ENCODE data around the gene TTBK2.

TTBK2 gene

GRCh38 chr15:42784705-42785104 lies 135.9 kb downstream of the TTBK2 start:
- TF ChIP-seq RAD21 (IDR thresholded peaks at IDR 0.05; ENCODE audit: low read depth): no peak
- no peak for TF ChIP-seq TCF12 (IDR thresholded peaks at IDR 0.05; ENCODE audit: low read depth)
- no peak for TF ChIP-seq EP300 (IDR thresholded peaks at IDR 0.05; ENCODE audit: borderline replicate concordance)
- no peak for TF ChIP-seq CREB1 (IDR thresholded peaks at IDR 0.05; ENCODE audit: low read depth)
- no peak for TF ChIP-seq EGR1 (IDR thresholded peaks at IDR 0.05)
- TF ChIP-seq CEBPB (IDR thresholded peaks at IDR 0.05): no peak
- no peak for TF ChIP-seq MAX (IDR thresholded peaks at IDR 0.05)
- TF ChIP-seq REST (IDR thresholded peaks at IDR 0.05; ENCODE audit: low read depth): no peak
- TF ChIP-seq FOXM1 (IDR thresholded peaks at IDR 0.05; ENCODE audit: borderline replicate concordance, low read depth): no peak
- TF ChIP-seq NFIC (IDR thresholded peaks at IDR 0.05): no peak
- TF ChIP-seq YY1 (IDR thresholded peaks at IDR 0.05; ENCODE audit: low read depth): no peak
- TF ChIP-seq ZBTB7A (IDR thresholded peaks at IDR 0.05; ENCODE audit: low read depth): no peak
- no peak for TF ChIP-seq USF1 (IDR thresholded peaks at IDR 0.05)
- TF ChIP-seq TAF1 (IDR thresholded peaks at IDR 0.05; ENCODE audit: low read depth): no peak
- no peak for TF ChIP-seq TEAD4 (IDR thresholded peaks at IDR 0.05)

DNA sequence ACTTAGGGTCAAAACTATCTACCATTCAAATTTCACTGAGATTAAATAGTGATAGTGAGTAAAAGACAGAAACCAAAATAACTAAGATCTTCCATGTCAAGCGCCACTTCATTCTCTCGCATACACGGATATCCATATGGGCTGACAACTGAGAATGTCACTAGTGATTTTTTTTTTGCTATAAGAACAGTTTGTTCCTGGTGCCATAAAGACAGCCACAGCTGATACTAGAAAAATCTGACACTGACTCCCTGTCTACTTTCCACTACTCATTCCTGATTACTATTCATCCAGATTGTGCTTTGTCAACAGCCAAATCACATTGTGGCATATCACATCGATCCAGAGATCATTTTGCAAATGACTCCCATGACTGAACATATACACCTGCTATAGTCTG lies 137.9 kb downstream of the TTBK2 start:
- no peak for TF ChIP-seq USF1 (IDR thresholded peaks at IDR 0.05)
- no peak for TF ChIP-seq NFIC (IDR thresholded peaks at IDR 0.05)
- TF ChIP-seq EGR1 (IDR thresholded peaks at IDR 0.05): no peak
- TF ChIP-seq TEAD4 (IDR thresholded peaks at IDR 0.05): no peak
- TF ChIP-seq ZBTB7A (IDR thresholded peaks at IDR 0.05; ENCODE audit: low read depth): no peak
- TF ChIP-seq TAF1 (IDR thresholded peaks at IDR 0.05; ENCODE audit: low read depth): no peak
- TF ChIP-seq CEBPB (IDR thresholded peaks at IDR 0.05): no peak
- no peak for TF ChIP-seq FOXM1 (IDR thresholded peaks at IDR 0.05; ENCODE audit: borderline replicate concordance, low read depth)
- TF ChIP-seq CREB1 (IDR thresholded peaks at IDR 0.05; ENCODE audit: low read depth): no peak
- TF ChIP-seq MAX (IDR thresholded peaks at IDR 0.05): no peak
- no peak for TF ChIP-seq EP300 (IDR thresholded peaks at IDR 0.05; ENCODE audit: borderline replicate concordance)
- no peak for TF ChIP-seq REST (IDR thresholded peaks at IDR 0.05; ENCODE audit: low read depth)
- TF ChIP-seq YY1 (IDR thresholded peaks at IDR 0.05; ENCODE audit: low read depth): no peak

DNA sequence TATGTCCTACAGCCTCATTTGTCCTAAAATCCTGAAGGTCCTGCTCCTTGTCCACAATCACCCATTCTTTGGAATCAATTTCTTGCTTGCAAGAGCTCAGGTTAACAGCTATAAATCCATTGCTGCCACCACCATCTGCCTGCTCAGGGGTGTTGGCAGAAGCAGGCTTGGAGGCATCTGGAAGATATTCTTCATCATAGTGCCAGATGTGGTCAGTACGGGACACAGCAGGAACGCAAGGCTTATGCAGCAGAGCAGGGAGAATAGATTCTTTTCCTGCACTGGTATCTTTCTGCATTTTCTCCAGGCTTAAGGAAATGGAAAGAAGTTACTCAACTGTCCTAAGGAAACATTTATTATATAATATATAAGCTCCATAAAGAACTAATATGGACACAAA lies 145.2 kb downstream of the TTBK2 start:
- TF ChIP-seq NFIC (IDR thresholded peaks at IDR 0.05) (no peak), TEAD4 (IDR thresholded peaks at IDR 0.05) (no peak), YY1 (IDR thresholded peaks at IDR 0.05; ENCODE audit: low read depth) (no peak)

- no peak for TF ChIP-seq EGR1 (IDR thresholded peaks at IDR 0.05)
- TF ChIP-seq TEAD4 (IDR thresholded peaks at IDR 0.05): no peak
- TF ChIP-seq EP300 (IDR thresholded peaks at IDR 0.05; ENCODE audit: borderline replicate concordance): no peak
- no peak for TF ChIP-seq NFIC (IDR thresholded peaks at IDR 0.05)
Measured at GRCh38 chr15:42772901-42773300, 147.7 kb downstream of the TTBK2 start.

GRCh38 chr15:42772144-42772543 lies 148.4 kb downstream of the TTBK2 start:
- no peak for TF ChIP-seq EP300 (IDR thresholded peaks at IDR 0.05; ENCODE audit: borderline replicate concordance)
- TF ChIP-seq RAD21 (IDR thresholded peaks at IDR 0.05; ENCODE audit: low read depth): no peak
- no peak for TF ChIP-seq YY1 (IDR thresholded peaks at IDR 0.05; ENCODE audit: low read depth)
- TF ChIP-seq FOXM1 (IDR thresholded peaks at IDR 0.05; ENCODE audit: borderline replicate concordance, low read depth): no peak
- TF ChIP-seq TEAD4 (IDR thresholded peaks at IDR 0.05): no peak
- TF ChIP-seq CREB1 (IDR thresholded peaks at IDR 0.05; ENCODE audit: low read depth): no peak
- TF ChIP-seq USF1 (IDR thresholded peaks at IDR 0.05): no peak
- no peak for TF ChIP-seq MAX (IDR thresholded peaks at IDR 0.05)
- no peak for TF ChIP-seq CEBPB (IDR thresholded peaks at IDR 0.05)
- no peak for TF ChIP-seq ZBTB7A (IDR thresholded peaks at IDR 0.05; ENCODE audit: low read depth)
- TF ChIP-seq TCF12 (IDR thresholded peaks at IDR 0.05; ENCODE audit: low read depth): no peak
- TF ChIP-seq NFIC (IDR thresholded peaks at IDR 0.05): no peak
- TF ChIP-seq REST (IDR thresholded peaks at IDR 0.05; ENCODE audit: low read depth): no peak
- no peak for TF ChIP-seq TAF1 (IDR thresholded peaks at IDR 0.05; ENCODE audit: low read depth)
- no peak for TF ChIP-seq EGR1 (IDR thresholded peaks at IDR 0.05)

All from Ishikawa (cell line).